ENCODE results near the gene TAF6.

Gene TAF6

DNA sequence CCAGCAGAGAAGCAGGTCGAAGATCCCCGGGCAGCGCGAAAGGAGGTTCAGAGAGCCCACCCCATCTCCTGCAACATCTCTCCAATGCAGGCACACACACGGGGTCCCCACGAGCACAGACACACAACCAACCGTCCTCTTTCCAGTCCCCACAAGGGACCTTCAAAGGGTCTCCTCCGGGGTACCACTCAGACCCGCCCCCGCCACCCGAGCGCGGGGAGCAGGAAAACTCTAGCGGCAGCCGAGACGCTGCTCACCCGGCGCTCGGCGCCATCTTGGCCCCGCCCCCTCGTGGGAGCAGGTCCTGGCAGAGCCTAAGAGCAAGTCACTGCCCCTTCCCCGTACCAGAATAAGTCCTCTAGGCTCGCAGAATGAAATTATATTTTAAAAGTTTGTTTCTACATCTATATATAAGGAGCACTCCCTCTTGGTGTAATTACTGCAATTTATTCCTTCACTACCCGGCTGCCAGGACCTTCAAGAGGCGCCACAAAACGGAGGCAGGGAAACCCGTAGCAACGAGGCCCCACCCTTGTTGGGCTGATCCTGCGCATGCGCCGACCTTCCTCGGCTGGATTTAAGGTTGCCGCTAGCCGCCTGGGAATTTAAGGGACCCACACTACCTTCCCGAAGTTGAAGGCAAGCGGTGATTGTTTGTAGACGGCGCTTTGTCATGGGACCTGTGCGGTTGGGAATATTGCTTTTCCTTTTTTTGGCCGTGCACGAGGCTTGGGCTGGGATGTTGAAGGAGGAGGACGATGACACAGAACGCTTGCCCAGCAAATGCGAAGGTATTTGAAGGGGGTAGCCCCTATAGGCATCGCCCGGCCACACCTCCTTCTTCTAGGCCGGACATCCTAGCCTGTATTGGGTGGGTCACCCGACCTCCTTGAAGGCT, at the start of gene TAF6, which contains the start of gene CNPY4:
TSS of gene TAF6 (minus strand) at position 287 of the 898 bp plus-strand sequence. CDS start 5,149 bp downstream, outside the sequence.
TSS of gene CNPY4 (plus strand) at position 563 of the 898 bp plus-strand sequence. CDS start at position 674, 111 bp downstream.
- TF ChIP-seq, protein P1, sequence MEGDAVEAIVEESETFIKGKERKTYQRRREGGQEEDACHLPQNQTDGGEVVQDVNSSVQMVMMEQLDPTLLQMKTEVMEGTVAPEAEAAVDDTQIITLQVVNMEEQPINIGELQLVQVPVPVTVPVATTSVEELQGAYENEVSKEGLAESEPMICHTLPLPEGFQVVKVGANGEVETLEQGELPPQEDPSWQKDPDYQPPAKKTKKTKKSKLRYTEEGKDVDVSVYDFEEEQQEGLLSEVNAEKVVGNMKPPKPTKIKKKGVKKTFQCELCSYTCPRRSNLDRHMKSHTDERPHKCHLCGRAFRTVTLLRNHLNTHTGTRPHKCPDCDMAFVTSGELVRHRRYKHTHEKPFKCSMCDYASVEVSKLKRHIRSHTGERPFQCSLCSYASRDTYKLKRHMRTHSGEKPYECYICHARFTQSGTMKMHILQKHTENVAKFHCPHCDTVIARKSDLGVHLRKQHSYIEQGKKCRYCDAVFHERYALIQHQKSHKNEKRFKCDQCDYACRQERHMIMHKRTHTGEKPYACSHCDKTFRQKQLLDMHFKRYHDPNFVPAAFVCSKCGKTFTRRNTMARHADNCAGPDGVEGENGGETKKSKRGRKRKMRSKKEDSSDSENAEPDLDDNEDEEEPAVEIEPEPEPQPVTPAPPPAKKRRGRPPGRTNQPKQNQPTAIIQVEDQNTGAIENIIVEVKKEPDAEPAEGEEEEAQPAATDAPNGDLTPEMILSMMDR (IDR thresholded peaks at IDR 0.05; ENCODE audit: extremely low read depth, missing control alignments), result no peak
- peak; percentile 98 for DNase-seq (ENCODE audit: low spot score)

DNA sequence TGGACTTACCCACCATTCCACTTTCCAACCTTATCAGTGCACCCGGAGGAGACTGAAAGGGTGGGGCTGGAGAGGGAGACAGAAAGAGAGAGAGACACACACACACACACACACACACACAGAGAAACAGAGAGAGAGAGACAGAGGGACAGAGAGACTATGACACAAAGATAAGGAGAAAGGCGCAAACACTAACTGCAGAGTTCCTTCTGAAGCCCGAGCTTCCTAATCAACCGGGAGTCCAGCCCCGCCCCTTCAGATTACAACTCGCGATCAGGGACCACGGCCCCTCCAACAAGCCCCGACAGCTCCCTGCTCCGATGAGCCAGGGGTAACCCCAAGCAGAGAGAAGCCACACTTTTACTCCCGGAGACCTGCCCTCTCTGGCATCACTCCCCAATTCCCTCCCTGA, 48.8 kb upstream of the TAF6 start:
- DNase-seq (ENCODE audit: low spot score), result peak; percentile 39
- TF ChIP-seq, protein P1 (IDR thresholded peaks at IDR 0.05; ENCODE audit: extremely low read depth, missing control alignments), result no peak

DNA sequence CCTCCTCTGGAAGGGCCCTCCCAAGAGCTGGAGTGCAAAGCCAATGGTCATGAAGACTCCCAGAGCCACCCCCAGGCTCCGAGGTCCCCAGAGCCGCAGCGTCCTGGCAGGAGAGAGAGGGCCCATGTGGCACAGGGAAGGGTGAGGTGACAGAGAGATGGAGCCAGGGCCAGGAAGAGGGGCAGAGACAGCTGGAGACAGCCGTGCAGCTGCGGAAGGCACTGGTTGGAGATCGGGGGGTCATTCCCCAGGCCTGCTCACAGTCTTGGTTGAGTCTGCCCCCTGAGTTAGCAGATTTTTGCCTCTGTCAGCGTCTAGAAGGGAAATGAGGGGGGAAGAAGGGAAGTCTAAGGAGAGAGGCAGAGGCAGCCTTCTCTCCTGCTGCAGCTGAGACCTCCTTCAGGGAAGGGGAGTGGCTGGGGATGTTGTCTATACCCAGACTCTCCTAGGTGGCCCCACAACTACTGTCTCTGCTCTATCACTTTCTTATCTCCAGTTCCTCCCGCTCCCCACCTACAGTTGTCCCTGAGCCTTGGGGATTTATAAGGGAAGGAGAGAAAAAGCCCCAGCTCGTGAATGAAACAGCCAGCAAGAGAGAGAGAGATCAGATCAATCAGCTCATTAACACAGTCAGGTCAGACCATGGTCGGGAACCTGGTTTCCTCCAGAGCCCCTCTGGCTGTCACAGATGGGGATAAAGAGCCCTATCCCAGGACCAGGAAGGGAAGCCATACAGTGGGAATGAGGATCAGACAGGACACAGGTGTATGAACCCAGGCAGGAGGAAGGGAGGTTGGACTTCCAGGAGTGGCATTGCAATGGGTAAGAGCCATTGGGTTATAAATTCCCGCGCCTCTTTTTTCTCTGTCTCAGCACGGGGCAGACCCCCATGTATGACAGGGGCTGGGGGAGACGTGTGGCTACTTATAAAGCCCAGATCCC, 48.1 kb upstream of the TAF6 start:
- DNase-seq (ENCODE audit: low spot score), result peak; percentile 40
- TF ChIP-seq, protein P1 (IDR thresholded peaks at IDR 0.05; ENCODE audit: extremely low read depth, missing control alignments), result no peak

DNA sequence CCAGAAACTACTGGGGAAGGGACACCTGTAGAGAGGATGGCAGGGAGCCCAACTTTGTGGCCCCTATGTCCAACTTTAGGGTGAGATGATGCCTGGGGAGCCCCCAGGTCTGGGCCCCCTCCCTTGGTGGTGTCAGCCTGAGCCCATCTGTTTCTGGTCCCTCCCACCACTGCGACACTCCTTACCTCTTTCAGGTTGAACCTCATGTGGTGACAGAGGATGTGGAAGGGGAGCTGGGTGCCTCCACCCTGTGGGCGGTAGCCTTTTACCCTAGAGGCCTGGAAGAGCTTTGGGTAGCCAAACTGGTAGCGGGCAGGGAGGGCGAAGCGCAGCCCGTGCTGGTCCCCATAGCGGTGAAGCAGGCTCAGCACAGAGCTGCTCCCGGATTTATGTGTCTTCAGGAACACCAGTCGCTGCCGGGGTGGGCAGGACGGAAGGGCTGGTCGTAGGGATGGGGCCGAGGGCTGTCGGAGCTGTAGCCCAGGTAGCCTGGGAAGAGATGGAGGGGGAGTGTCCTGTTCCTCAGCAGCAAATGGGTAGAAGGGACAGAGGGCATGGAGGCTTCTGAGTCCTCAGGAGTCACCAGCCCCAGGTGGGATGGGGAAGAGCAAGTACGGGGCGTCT, 47.3 kb upstream of the TAF6 start:
- TF ChIP-seq, protein P1 (IDR thresholded peaks at IDR 0.05; ENCODE audit: extremely low read depth, missing control alignments), result no peak

DNA sequence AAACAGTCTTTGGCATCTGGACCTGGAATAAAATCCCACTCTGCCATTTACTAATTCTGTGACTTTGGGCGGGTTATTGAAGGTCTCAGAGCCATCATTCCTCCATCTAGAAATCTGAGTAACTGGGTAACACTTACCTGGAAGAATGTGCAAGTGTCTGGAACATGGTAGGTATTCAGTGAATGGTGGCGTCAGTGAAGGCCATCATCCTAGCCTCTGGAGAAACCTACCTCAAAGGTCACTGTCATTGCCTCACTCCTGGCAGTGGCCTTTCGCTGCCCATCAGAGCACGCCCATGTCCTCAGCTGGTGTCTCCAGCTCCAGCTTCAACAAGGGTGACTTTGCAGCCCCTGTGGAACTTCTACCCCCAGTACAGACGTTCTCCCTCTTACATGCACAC, 44.7 kb upstream of the TAF6 start:
- DNase-seq (ENCODE audit: low spot score), result no peak
- TF ChIP-seq, protein P1 (IDR thresholded peaks at IDR 0.05; ENCODE audit: extremely low read depth, missing control alignments), result no peak

More for the DNA sequence above, 47.3 kb upstream of the TAF6 start:
- peak; percentile 15 for DNase-seq (ENCODE audit: low spot score)

DNA sequence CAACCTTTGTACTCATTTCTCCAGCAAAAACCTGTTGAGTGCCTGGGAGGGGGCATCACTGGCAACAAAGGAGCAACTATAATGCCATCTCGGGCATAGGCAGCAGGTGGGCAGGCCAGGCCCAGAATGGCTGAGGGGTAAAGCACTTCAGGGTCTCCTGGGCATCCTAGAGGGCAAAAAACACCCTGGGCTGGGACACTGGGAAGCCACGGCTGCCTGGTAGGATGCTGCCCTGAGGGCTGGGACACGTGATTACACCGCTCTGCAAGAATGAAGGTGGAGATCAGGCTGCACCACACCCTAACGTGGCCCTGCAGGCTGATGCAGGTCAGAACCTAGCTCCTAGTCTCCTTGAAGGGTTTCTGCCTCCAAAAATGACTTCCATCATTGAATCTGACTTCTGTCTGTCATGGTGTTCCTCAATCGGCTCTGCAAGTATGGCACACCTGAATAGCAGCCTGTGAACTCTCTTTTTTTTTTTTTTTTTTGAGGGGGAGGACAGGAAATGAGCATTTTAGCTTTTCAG, 43.9 kb upstream of the TAF6 start:
- TF ChIP-seq, protein P1 (IDR thresholded peaks at IDR 0.05; ENCODE audit: extremely low read depth, missing control alignments), result no peak
- DNase-seq (ENCODE audit: low spot score), result no peak

Data from GM20000 (cell line).